Liver (tissue), 9 donors: Measurements from ENCODE around the gene MED16. TPM values are rescaled to one million over a fixed set of nuclear protein-coding genes. Genes with fewer than 3 reads are reported as not detected.

ENCODE experiments used
- DNase-seq: peaks from one replicate; pipeline ENCODE4 v3.0.0-alpha.2; 2017; ENCODE audit warnings: low spot score
- H3K27ac ChIP-seq, 2 donors: one replicate each; pipeline ENCODE4 v1.7.0; 2013; ENCODE audit warnings: inconsistent platforms in 2 of 2, low read length in 2 of 2, control low read depth in 1 of 2, low read depth in 1 of 2, mild to moderate bottlenecking in 1 of 2
- H3K27me3 ChIP-seq, 4 donors: one replicate each; pipeline versions ENCODE4 v1.6.1 to v1.7.0; 2013; ENCODE audit warnings: low read length in 3 of 4, inconsistent platforms in 1 of 4, mild to moderate bottlenecking in 1 of 4, moderate library complexity in 1 of 4; ENCODE audit not compliant: control insufficient read depth in 4 of 4, insufficient read depth in 4 of 4
- H3K36me3 ChIP-seq, 4 donors: one replicate each; pipeline versions ENCODE4 v1.6.1 to v1.7.0; 2013; ENCODE audit warnings: low read length in 3 of 4, mild to moderate bottlenecking in 3 of 4, low read depth in 1 of 4, moderate library complexity in 1 of 4; ENCODE audit not compliant: control insufficient read depth in 4 of 4, insufficient read depth in 3 of 4
- H3K4me1 ChIP-seq, 4 donors: one replicate each; pipeline versions ENCODE4 v1.6.1 to v1.7.0; 2013; ENCODE audit warnings: low read length in 3 of 4, mild to moderate bottlenecking in 3 of 4, moderate library complexity in 1 of 4; ENCODE audit not compliant: control insufficient read depth in 4 of 4, insufficient read depth in 4 of 4
- H3K4me3 ChIP-seq, 3 donors: one replicate each; pipeline versions ENCODE4 v1.6.1 to v1.7.0; 2013; ENCODE audit warnings: low read length in 3 of 3, control low read depth in 1 of 3, low read depth in 1 of 3, mild to moderate bottlenecking in 1 of 3
- H3K9ac ChIP-seq, 2 donors: one replicate each; pipeline ENCODE4 v1.7.0; 2013; ENCODE audit warnings: low read length in 2 of 2, mild to moderate bottlenecking in 2 of 2, moderate library complexity in 2 of 2, control low read depth in 1 of 2, low read depth in 1 of 2
- H3K9me3 ChIP-seq, 4 donors: one replicate each; pipeline versions ENCODE4 v1.6.1 to v1.7.0; 2013; ENCODE audit warnings: low read length in 3 of 4; ENCODE audit not compliant: control insufficient read depth in 4 of 4
- FOXA2 ChIP-seq: IDR thresholded peaks from 2 replicates; pipeline ENCODE4 v1.6.1; 2016; ENCODE audit warnings: antibody characterized with exemption
- HNF4A ChIP-seq, 2 donors: conservative IDR thresholded peaks; 2 replicates each; pipeline ENCODE4 v1.6.1; 2016; ENCODE audit warnings: antibody characterized with exemption in 2 of 2, mild to moderate bottlenecking in 2 of 2
- HNF4G ChIP-seq: IDR thresholded peaks from 2 replicates; pipeline ENCODE4 v1.6.1; 2016; ENCODE audit warnings: antibody characterized with exemption
- JUND ChIP-seq, 2 donors: IDR thresholded peaks; 2 replicates each; pipeline ENCODE4 v1.6.1; 2016; ENCODE audit warnings: antibody characterized with exemption in 2 of 2
- NR2F2 ChIP-seq: IDR thresholded peaks from 2 replicates; pipeline ENCODE4 v1.6.1; 2016; ENCODE audit warnings: antibody characterized with exemption
- RXRA ChIP-seq, 2 donors: IDR thresholded peaks; 2 replicates each; pipeline ENCODE4 v1.6.1; 2017 to 2018; ENCODE audit warnings: antibody characterized with exemption in 2 of 2, mild to moderate bottlenecking in 1 of 2
- SP1 ChIP-seq: IDR thresholded peaks from 2 replicates; pipeline ENCODE4 v1.6.1; 2018; ENCODE audit warnings: antibody characterized with exemption, mild to moderate bottlenecking
- TAF1 ChIP-seq: conservative IDR thresholded peaks from 2 replicates; pipeline ENCODE4 v1.6.1; 2016; ENCODE audit warnings: antibody characterized with exemption, mild to moderate bottlenecking
- WGBS: extraction: QIAGEN DNeasy Blood & Tissue Kit; methylation state at CpG from one replicate; pipeline ENCODE4 v1.1.7; 2013; 5-methylcytosine and 5-hydroxymethylcytosine counted together
- polyA plus RNA-seq, 2 donors: library from polyadenylated mRNA; stranded (reverse) in 1 of 2; unstranded in 1 of 2; fragments of 200-250 nt in 1 of 2; fragments of >200 nt in 1 of 2; fragmentation: Nextera tagmentation in 1 of 2; extraction: Ambion mirVana in 1 of 2; gene quantifications; one replicate each; pipeline versions ENCODE4 v1.2.1 to v1.2.3, GENCODE V29; 2013 to 2015
- total RNA-seq, 2 donors: library from RNA; depleted of rRNA; stranded (reverse); fragments of >200 nt; gene quantifications; one replicate each; pipeline ENCODE4 v1.2.3, GENCODE V29; 2014
- TF ChIP-seq, protein P1 (sequence below): IDR thresholded peaks from 2 replicates; pipeline ENCODE4 v1.6.1; 2016; ENCODE audit warnings: antibody characterized with exemption
- TF ChIP-seq, protein P2 (sequence below): fragments of 150-350 bp; IDR thresholded peaks from 2 replicates; pipeline ENCODE4 v1.5.1; 2017; ENCODE audit warnings: improper control_type of control experiment, low read depth, low read length; ENCODE audit not compliant: missing input control
- TF ChIP-seq, protein P3 (sequence below): IDR thresholded peaks from 2 replicates; pipeline ENCODE4 v1.6.1; 2016; ENCODE audit warnings: antibody characterized with exemption
- TF ChIP-seq, protein P4 (sequence below): IDR thresholded peaks from 2 replicates; pipeline ENCODE4 v1.6.1; 2016; ENCODE audit warnings: antibody characterized with exemption
- TF ChIP-seq, protein P5 (sequence below): IDR thresholded peaks from 2 replicates; pipeline ENCODE4 v1.6.1; 2016; ENCODE audit warnings: antibody characterized with exemption, mild to moderate bottlenecking
- donor health status: healthy.
- donor health status: healthy.
- donor health status: healthy.
- donor health status: healthy.
- donor health status: healthy.

MED16 gene
- total and polyA plus RNA-seq, 4 donors = 30.6 to 50.5 (median 41.0) TPM

DNA sequence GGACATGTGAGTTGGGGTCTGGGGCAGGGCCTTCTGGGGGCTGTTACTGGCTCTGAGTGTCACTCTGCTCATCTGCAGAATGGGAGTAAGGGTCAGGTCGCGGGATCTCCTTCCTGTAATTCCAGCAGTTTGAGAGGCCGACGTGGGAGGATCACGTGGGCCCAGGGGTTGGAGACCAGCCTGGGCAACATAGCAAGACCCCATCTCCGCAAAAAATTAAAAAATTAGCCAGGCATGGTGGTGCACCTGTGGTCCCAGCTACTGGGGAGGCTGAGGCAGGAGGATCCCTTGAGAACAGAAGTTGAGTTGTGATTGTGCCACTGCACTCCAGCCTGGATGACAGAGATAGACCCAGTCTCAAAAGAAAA, 36.9 kb upstream of the MED16 start:
- Histone ChIP-seq H3K4me1 (peaks cover 18 to 54% (median 32%) of the 10 kb centered on the region in 4 donors), H3K9ac (no peak overlapping the region), H3K4me3 (no peak overlapping the region), H3K36me3 (no peaks in the 10 kb centered on the region), H3K27me3 (no peaks in the 10 kb centered on the region), H3K9me3 (no peaks in the 10 kb centered on the region), H3K27ac (no peak overlapping the region)
- TF ChIP-seq JUND (IDR thresholded peaks at IDR 0.05) = no peak
- TF ChIP-seq, protein P1, sequence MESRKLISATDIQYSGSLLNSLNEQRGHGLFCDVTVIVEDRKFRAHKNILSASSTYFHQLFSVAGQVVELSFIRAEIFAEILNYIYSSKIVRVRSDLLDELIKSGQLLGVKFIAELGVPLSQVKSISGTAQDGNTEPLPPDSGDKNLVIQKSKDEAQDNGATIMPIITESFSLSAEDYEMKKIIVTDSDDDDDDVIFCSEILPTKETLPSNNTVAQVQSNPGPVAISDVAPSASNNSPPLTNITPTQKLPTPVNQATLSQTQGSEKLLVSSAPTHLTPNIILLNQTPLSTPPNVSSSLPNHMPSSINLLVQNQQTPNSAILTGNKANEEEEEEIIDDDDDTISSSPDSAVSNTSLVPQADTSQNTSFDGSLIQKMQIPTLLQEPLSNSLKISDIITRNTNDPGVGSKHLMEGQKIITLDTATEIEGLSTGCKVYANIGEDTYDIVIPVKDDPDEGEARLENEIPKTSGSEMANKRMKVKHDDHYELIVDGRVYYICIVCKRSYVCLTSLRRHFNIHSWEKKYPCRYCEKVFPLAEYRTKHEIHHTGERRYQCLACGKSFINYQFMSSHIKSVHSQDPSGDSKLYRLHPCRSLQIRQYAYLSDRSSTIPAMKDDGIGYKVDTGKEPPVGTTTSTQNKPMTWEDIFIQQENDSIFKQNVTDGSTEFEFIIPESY = no peak
- TF ChIP-seq RXRA (IDR thresholded peaks at IDR 0.05) = no peak
- TF ChIP-seq HNF4G = no peak
- TF ChIP-seq, protein P2, sequence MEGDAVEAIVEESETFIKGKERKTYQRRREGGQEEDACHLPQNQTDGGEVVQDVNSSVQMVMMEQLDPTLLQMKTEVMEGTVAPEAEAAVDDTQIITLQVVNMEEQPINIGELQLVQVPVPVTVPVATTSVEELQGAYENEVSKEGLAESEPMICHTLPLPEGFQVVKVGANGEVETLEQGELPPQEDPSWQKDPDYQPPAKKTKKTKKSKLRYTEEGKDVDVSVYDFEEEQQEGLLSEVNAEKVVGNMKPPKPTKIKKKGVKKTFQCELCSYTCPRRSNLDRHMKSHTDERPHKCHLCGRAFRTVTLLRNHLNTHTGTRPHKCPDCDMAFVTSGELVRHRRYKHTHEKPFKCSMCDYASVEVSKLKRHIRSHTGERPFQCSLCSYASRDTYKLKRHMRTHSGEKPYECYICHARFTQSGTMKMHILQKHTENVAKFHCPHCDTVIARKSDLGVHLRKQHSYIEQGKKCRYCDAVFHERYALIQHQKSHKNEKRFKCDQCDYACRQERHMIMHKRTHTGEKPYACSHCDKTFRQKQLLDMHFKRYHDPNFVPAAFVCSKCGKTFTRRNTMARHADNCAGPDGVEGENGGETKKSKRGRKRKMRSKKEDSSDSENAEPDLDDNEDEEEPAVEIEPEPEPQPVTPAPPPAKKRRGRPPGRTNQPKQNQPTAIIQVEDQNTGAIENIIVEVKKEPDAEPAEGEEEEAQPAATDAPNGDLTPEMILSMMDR = no peak
- TF ChIP-seq FOXA2 = no peak
- no peak for TF ChIP-seq SP1
- no peak for TF ChIP-seq NR2F2
- TF ChIP-seq, protein P3, sequence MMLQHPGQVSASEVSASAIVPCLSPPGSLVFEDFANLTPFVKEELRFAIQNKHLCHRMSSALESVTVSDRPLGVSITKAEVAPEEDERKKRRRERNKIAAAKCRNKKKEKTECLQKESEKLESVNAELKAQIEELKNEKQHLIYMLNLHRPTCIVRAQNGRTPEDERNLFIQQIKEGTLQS = no peak
- TF ChIP-seq, protein P4, sequence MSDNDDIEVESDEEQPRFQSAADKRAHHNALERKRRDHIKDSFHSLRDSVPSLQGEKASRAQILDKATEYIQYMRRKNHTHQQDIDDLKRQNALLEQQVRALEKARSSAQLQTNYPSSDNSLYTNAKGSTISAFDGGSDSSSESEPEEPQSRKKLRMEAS = no peak
- TF ChIP-seq HNF4A (conservative IDR thresholded peaks at IDR 0.05) = no peak
- WGBS = 94% methylated on average over 6 of the region's 6 CpGs
- DNase-seq = no peak

DNA sequence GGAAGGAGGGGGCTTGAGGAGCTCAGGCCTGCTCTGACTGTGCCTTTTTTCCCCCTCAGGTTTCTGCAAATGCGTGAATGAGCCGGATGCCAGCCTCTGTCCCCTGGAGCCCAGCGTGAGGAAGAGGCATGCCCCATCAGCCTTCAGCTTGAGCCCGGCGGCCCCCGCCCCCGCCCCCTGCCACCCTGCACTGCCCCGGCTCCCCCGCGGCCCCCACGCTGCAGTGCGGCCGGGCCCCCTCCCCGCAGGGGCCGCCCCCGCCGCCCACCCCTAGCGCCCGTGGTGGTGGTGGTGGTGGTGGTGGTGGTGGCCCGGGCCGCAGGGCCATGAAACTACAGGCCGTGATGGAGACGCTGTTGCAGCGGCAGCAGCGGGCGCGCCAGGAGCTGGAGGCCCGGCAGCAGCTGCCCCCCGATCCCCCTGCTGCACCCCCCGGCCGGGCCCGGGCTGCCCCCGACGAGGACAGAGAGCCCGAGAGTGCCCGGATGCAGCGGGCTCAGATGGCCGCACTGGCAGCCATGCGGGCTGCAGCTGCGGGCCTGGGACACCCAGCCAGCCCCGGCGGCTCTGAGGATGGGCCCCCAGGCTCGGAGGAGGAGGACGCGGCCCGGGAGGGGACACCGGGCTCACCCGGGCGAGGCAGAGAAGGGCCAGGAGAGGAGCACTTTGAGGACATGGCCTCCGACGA, 36.4 kb upstream of the MED16 start:
- Histone ChIP-seq H3K27ac (no peak overlapping the region), H3K4me3 (no peak overlapping the region), H3K4me1 (peaks cover 18 to 53% (median 31%) of the 10 kb centered on the region in 4 donors), H3K9ac (no peak overlapping the region), H3K9me3 (no peaks in the 10 kb centered on the region), H3K27me3 (no peaks in the 10 kb centered on the region), H3K36me3 (no peaks in the 10 kb centered on the region)
- DNase-seq = no peak
- TF ChIP-seq SP1 (no peak), TAF1 (no peak)
- TF ChIP-seq, protein P2 = no peak
- TF ChIP-seq, protein P1 = no peak
- TF ChIP-seq, protein P5, sequence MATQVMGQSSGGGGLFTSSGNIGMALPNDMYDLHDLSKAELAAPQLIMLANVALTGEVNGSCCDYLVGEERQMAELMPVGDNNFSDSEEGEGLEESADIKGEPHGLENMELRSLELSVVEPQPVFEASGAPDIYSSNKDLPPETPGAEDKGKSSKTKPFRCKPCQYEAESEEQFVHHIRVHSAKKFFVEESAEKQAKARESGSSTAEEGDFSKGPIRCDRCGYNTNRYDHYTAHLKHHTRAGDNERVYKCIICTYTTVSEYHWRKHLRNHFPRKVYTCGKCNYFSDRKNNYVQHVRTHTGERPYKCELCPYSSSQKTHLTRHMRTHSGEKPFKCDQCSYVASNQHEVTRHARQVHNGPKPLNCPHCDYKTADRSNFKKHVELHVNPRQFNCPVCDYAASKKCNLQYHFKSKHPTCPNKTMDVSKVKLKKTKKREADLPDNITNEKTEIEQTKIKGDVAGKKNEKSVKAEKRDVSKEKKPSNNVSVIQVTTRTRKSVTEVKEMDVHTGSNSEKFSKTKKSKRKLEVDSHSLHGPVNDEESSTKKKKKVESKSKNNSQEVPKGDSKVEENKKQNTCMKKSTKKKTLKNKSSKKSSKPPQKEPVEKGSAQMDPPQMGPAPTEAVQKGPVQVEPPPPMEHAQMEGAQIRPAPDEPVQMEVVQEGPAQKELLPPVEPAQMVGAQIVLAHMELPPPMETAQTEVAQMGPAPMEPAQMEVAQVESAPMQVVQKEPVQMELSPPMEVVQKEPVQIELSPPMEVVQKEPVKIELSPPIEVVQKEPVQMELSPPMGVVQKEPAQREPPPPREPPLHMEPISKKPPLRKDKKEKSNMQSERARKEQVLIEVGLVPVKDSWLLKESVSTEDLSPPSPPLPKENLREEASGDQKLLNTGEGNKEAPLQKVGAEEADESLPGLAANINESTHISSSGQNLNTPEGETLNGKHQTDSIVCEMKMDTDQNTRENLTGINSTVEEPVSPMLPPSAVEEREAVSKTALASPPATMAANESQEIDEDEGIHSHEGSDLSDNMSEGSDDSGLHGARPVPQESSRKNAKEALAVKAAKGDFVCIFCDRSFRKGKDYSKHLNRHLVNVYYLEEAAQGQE = no peak
- 96% methylated on average over 51 of the region's 51 CpGs for WGBS
